Measurements from ENCODE around the gene SLC23A1. TPM values are rescaled to one million over a fixed set of nuclear protein-coding genes. Genes with fewer than 3 reads are reported as not detected.

SLC23A1 gene
- total and polyA plus RNA-seq, 2 donors (not counting 1 experiment from before 2014, with no cell fraction given): 5.8 to 9.6 TPM

GRCh38 chr5:139371482-139372435 is 11.3 kb downstream of the SLC23A1 start:
- Histone ChIP-seq H2AFZ (ENCODE audit: insufficient read depth, low read depth, low read length, poor library complexity, severe bottlenecking) (no peak overlapping the region), H3K4me2 (replicated peaks; ENCODE audit: low read depth, low read length, poor library complexity, severe bottlenecking) (no peak overlapping the region), H3K36me3 (replicated peaks in 1 of 2; ENCODE audit: control extremely low read depth in 1 of 2, control insufficient read depth in 1 of 2, extremely low read depth in 1 of 2, insufficient read depth in 2 of 2, low read length in 1 of 2) (peaks cover 3 to 43% of the 10 kb centered on the region in 2 experiments), H3K9me3 (ENCODE audit: control extremely low read depth in 1 of 3, control insufficient read depth in 2 of 3, insufficient read depth in 1 of 3, low read length in 2 of 3) (no peaks in the 10 kb centered on the region), H3K9ac (ENCODE audit: low read length) (no peak overlapping the region), H4K20me1 (ENCODE audit: control insufficient read depth, insufficient read depth, low read length, poor library complexity, severe bottlenecking) (no peaks in the 10 kb centered on the region), H3K79me2 (ENCODE audit: control insufficient read depth, insufficient read depth, low read length) (no peaks in the 10 kb centered on the region), H3K27ac (ENCODE audit: low read length in 2 of 2) (no peak overlapping the region), H3K4me1 (ENCODE audit: control insufficient read depth in 2 of 2, insufficient read depth in 2 of 2, low read length in 2 of 2) (no peaks in the 10 kb centered on the region), H3K27me3 (replicated peaks in 1 of 4; ENCODE audit: control extremely low read depth in 1 of 4, control insufficient read depth in 3 of 4, insufficient read depth in 4 of 4, low read length in 3 of 4) (no peaks in the 10 kb centered on the region), H3K4me3 (ENCODE audit: control extremely low read depth in 1 of 5, extremely low read depth in 1 of 5, insufficient read depth in 1 of 5, low read depth in 2 of 5, low read length in 4 of 5) (no peak overlapping the region)
- no peak for TF ChIP-seq EZH2 (IDR thresholded peaks at IDR 0.05; ENCODE audit: borderline replicate concordance, insufficient read depth, low read depth, low read length, poor library complexity, severe bottlenecking)
- TF ChIP-seq CTCF (IDR thresholded peaks at IDR 0.05): no peak
- Mint-ChIP-seq H3K27me3 (no peaks in the 10 kb centered on the region), H3K4me1 (no peaks in the 10 kb centered on the region), H3K27ac (no peak overlapping the region), H3K9me3 (ENCODE audit: insufficient read depth) (no peaks in the 10 kb centered on the region), H3K4me3 (no peak overlapping the region)
- ChIA-PET CTCF (interaction anchor here (0.5 to 2.3 kb wide), 5 partner anchors 11 to 121 kb away, joined by 3 to 6 read pairs (median 5); partner anchors contain the start of gene SLC23A1), POLR2A (interaction anchor here (0.5 to 0.8 kb wide), 2 partner anchors 9 to 16 kb away, joined by 3 read pairs; no protein-coding TSS in a partner anchor)
- intact Hi-C loops (cut with micrococcal nuclease): no loop called here
- ATAC-seq (ENCODE audit: low read depth) (no peak), DNase-seq (no peak)
- no CpG with 5 or more reads among the region's 7 CpGs for WGBS (ENCODE audit: insufficient coverage)

- no peak overlapping the region for H3K9ac ChIP-seq (ENCODE audit: low read length)
- H3K36me3 ChIP-seq (replicated peaks in 1 of 2; ENCODE audit: control extremely low read depth in 1 of 2, control insufficient read depth in 1 of 2, extremely low read depth in 1 of 2, insufficient read depth in 2 of 2, low read length in 1 of 2): peaks cover 10 to 61% of the 10 kb centered on the region in 2 experiments
- no peak for DNase-seq
- no peaks in the 10 kb centered on the region for H3K9me3 ChIP-seq (ENCODE audit: control extremely low read depth in 1 of 3, control insufficient read depth in 2 of 3, insufficient read depth in 1 of 3, low read length in 2 of 3)
- ATAC-seq (ENCODE audit: low read depth): no peak
- H2AFZ ChIP-seq (ENCODE audit: insufficient read depth, low read depth, low read length, poor library complexity, severe bottlenecking): no peak overlapping the region
- TF ChIP-seq CTCF (IDR thresholded peaks at IDR 0.05) (no peak), EZH2 (IDR thresholded peaks at IDR 0.05; ENCODE audit: borderline replicate concordance, insufficient read depth, low read depth, low read length, poor library complexity, severe bottlenecking) (no peak)
- Mint-ChIP-seq H3K4me1 (no peaks in the 10 kb centered on the region), H3K27ac (no peak overlapping the region), H3K27me3 (no peaks in the 10 kb centered on the region), H3K9me3 (ENCODE audit: insufficient read depth) (no peaks in the 10 kb centered on the region), H3K4me3 (no peak overlapping the region)
- POLR2A ChIA-PET: interaction anchor here (0.6 kb wide), 1 partner anchor 27 kb away, joined by 3 read pairs; no protein-coding TSS in a partner anchor
- no peaks in the 10 kb centered on the region for H4K20me1 ChIP-seq (ENCODE audit: control insufficient read depth, insufficient read depth, low read length, poor library complexity, severe bottlenecking)
- intact Hi-C loops (cut with micrococcal nuclease): no loop called here
- WGBS (ENCODE audit: insufficient coverage): no CpG with 5 or more reads among the region's 1 CpG
- H3K27me3 ChIP-seq (replicated peaks in 1 of 4; ENCODE audit: control extremely low read depth in 1 of 4, control insufficient read depth in 3 of 4, insufficient read depth in 4 of 4, low read length in 3 of 4): no peaks in the 10 kb centered on the region
- no peak overlapping the region for H3K4me2 ChIP-seq (replicated peaks; ENCODE audit: low read depth, low read length, poor library complexity, severe bottlenecking)
- no peak overlapping the region for H3K27ac ChIP-seq (ENCODE audit: low read length in 2 of 2)
- H3K4me3 ChIP-seq (ENCODE audit: control extremely low read depth in 1 of 5, extremely low read depth in 1 of 5, insufficient read depth in 1 of 5, low read depth in 2 of 5, low read length in 4 of 5): no peak overlapping the region
- CTCF ChIA-PET: interaction anchor here (0.9 to 2.4 kb wide), 6 partner anchors 8 to 545 kb away, joined by 3 to 10 read pairs (median 3); partner anchors contain the start of genes MZB1 and PAIP2
- H3K4me1 ChIP-seq (ENCODE audit: control insufficient read depth in 2 of 2, insufficient read depth in 2 of 2, low read length in 2 of 2): no peaks in the 10 kb centered on the region
- H3K79me2 ChIP-seq (ENCODE audit: control insufficient read depth, insufficient read depth, low read length): no peaks in the 10 kb centered on the region
Observed at GRCh38 chr5:139369181-139369580, 13.9 kb downstream of the SLC23A1 start.
